Endodermal cell (in vitro differentiated cells): ENCODE results near the gene HLA-DPB1. TPM values are rescaled to one million over a fixed set of nuclear protein-coding genes. Genes with fewer than 3 reads are reported as not detected.

Experiments
- DNase-seq: peaks from one replicate; pipeline ENCODE4 v3.0.0-alpha.2; 2017
- H3K27ac ChIP-seq: 2 replicates; pipeline ENCODE4 v1.5.1; 2013; ENCODE audit warnings: mild to moderate bottlenecking, low read depth, low read length, moderate library complexity
- H3K27me3 ChIP-seq: 2 replicates; pipeline ENCODE4 v1.6.1; 2013; ENCODE audit warnings: mild to moderate bottlenecking, low read length, moderate library complexity; ENCODE audit not compliant: insufficient read depth, control insufficient read depth, poor library complexity, severe bottlenecking
- H3K36me3 ChIP-seq: 2 replicates; pipeline ENCODE4 v1.7.0; 2013; ENCODE audit warnings: mild to moderate bottlenecking, low read length, moderate library complexity; ENCODE audit not compliant: control insufficient read depth, insufficient read depth
- H3K4me1 ChIP-seq: one replicate; pipeline ENCODE4 v1.7.0; 2013; ENCODE audit warnings: low read length; ENCODE audit not compliant: control insufficient read depth, insufficient read depth
- H3K4me3 ChIP-seq: 2 replicates; pipeline ENCODE4 v1.5.1; 2013; ENCODE audit warnings: mild to moderate bottlenecking, low read length, moderate library complexity
- H3K9ac ChIP-seq: 2 replicates; pipeline ENCODE4 v1.6.1; 2013; ENCODE audit warnings: mild to moderate bottlenecking, low read length, moderate library complexity; ENCODE audit not compliant: poor library complexity, severe bottlenecking; ENCODE audit errors: extremely low read depth
- H3K9me3 ChIP-seq: 2 replicates; pipeline ENCODE4 v1.6.1; 2013; ENCODE audit warnings: mild to moderate bottlenecking, low read length, moderate library complexity; ENCODE audit not compliant: control insufficient read depth
- H3K27ac Mint-ChIP-seq: 2 replicates; pipeline ENCODE4 v1.8.0; 2020; ENCODE audit warnings: mixed read lengths
- H3K27me3 Mint-ChIP-seq: 2 replicates; pipeline ENCODE4 v1.8.0; 2021; ENCODE audit warnings: mild to moderate bottlenecking, mixed read lengths; ENCODE audit not compliant: insufficient read depth
- H3K36me3 Mint-ChIP-seq: 2 replicates; pipeline ENCODE4 v1.8.0; 2020; ENCODE audit warnings: low read depth, mixed read lengths
- H3K4me1 Mint-ChIP-seq: 2 replicates; pipeline ENCODE4 v1.8.0; 2020; ENCODE audit warnings: mixed read lengths
- H3K4me3 Mint-ChIP-seq: 2 replicates; pipeline ENCODE4 v1.8.0; 2020; ENCODE audit warnings: mild to moderate bottlenecking, moderate library complexity, mixed read lengths
- H3K9me3 Mint-ChIP-seq: 2 replicates; pipeline ENCODE4 v1.8.0; 2020; ENCODE audit warnings: mild to moderate bottlenecking, mixed read lengths
- WGBS, 2 experiments: methylation state at CpG; one replicate each; pipeline versions ENCODE4 v1.1.5 to v1.1.7; 2013; ENCODE audit warnings: missing lambda C conversion rate in 2 of 2, mixed read lengths in 1 of 2; ENCODE audit not compliant: insufficient coverage in 1 of 2, insufficient read length in 1 of 2; 5-methylcytosine and 5-hydroxymethylcytosine counted together
- total RNA-seq, 2 donors: library from RNA; stranded (reverse); fragmentation: NEBNext Ultra II Directional in 1 of 2; extraction: Animal tissue kit (Norgen Biotek cat#: 25700) in 1 of 2; gene quantifications; 2 replicates in 1 of 2; 3 replicates in 1 of 2; pipeline ENCODE4 v1.2.1, GENCODE V29; 2021
- TF ChIP-seq, protein P1 (sequence below): fragments of 200-600 bp; sonication (generic); conservative IDR thresholded peaks from 2 replicates; pipeline ENCODE4 v1.5.0; 2021; ENCODE audit warnings: antibody characterized with exemption, mild to moderate bottlenecking

HLA-DPB1 gene
- total RNA-seq, 2 donors from 2014 or later = 13.5 to 20.6 TPM

GRCh38 chr6:33103776-33104175 is 28.0 kb downstream of the HLA-DPB1 start:
- Histone ChIP-seq H3K36me3 (no peaks in the 10 kb centered on the region), H3K27ac (no peak overlapping the region), H3K9me3 (peaks cover 35% of the 10 kb centered on the region), H3K4me1 (no peaks in the 10 kb centered on the region), H3K27me3 (peaks cover 28% of the 10 kb centered on the region), H3K9ac (no peak overlapping the region), H3K4me3 (no peak overlapping the region)
- H3K27me3 Mint-ChIP-seq = peaks cover 42% of the 10 kb centered on the region
- H3K9me3 Mint-ChIP-seq = peaks cover 52% of the 10 kb centered on the region
- no peaks in the 10 kb centered on the region for H3K4me1 Mint-ChIP-seq
- H3K27ac Mint-ChIP-seq = no peak overlapping the region
- no peaks in the 10 kb centered on the region for H3K36me3 Mint-ChIP-seq
- H3K4me3 Mint-ChIP-seq = no peak overlapping the region
- DNase-seq = no peak
- WGBS, 2 experiments = 40 to 67% methylated on average over 1 to 3 of the region's 3 CpGs
- TF ChIP-seq, protein P1, sequence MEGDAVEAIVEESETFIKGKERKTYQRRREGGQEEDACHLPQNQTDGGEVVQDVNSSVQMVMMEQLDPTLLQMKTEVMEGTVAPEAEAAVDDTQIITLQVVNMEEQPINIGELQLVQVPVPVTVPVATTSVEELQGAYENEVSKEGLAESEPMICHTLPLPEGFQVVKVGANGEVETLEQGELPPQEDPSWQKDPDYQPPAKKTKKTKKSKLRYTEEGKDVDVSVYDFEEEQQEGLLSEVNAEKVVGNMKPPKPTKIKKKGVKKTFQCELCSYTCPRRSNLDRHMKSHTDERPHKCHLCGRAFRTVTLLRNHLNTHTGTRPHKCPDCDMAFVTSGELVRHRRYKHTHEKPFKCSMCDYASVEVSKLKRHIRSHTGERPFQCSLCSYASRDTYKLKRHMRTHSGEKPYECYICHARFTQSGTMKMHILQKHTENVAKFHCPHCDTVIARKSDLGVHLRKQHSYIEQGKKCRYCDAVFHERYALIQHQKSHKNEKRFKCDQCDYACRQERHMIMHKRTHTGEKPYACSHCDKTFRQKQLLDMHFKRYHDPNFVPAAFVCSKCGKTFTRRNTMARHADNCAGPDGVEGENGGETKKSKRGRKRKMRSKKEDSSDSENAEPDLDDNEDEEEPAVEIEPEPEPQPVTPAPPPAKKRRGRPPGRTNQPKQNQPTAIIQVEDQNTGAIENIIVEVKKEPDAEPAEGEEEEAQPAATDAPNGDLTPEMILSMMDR = no peak

GRCh38 chr6:33104887-33105286 is 29.1 kb downstream of the HLA-DPB1 start:
- Histone ChIP-seq H3K4me1 (no peaks in the 10 kb centered on the region), H3K9ac (no peak overlapping the region), H3K9me3 (peaks cover 24% of the 10 kb centered on the region), H3K36me3 (no peaks in the 10 kb centered on the region), H3K27ac (no peak overlapping the region), H3K4me3 (no peak overlapping the region), H3K27me3 (peaks cover 39% of the 10 kb centered on the region)
- 82 to 94% methylated on average over 1 of the region's 1 CpG for WGBS, 2 experiments
- H3K27ac Mint-ChIP-seq = no peak overlapping the region
- no peak overlapping the region for H3K4me3 Mint-ChIP-seq
- TF ChIP-seq, protein P1 = no peak
- no peaks in the 10 kb centered on the region for H3K4me1 Mint-ChIP-seq
- peaks cover 42% of the 10 kb centered on the region for H3K9me3 Mint-ChIP-seq
- DNase-seq = no peak
- H3K27me3 Mint-ChIP-seq = peaks cover 51% of the 10 kb centered on the region
- H3K36me3 Mint-ChIP-seq = no peaks in the 10 kb centered on the region

DNA sequence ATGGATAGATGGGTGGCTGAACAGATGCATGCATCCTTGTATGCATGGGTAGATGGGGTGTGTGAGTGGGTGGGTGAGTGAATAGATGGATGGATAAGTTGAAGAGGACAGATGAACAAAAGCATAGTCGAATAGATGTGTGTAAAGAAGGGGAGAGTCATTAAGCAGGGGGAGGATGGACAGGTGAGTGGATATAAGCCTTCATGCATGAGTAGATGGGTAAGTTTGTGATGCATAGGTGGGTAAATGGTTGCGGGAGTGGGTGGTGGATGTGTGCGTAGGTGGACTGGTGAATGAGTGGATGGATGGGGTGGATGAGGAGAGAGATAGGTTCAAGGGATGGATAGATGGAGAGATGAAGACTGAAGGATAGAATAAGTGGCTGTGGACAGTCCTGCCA is 29.6 kb downstream of the HLA-DPB1 start:
- DNase-seq = no peak
- no peak overlapping the region for H3K27ac Mint-ChIP-seq
- TF ChIP-seq, protein P1 = no peak
- H3K4me3 Mint-ChIP-seq = no peak overlapping the region
- Histone ChIP-seq H3K4me3 (no peak overlapping the region), H3K27me3 (peaks cover 42% of the 10 kb centered on the region), H3K4me1 (no peaks in the 10 kb centered on the region), H3K9ac (no peak overlapping the region), H3K36me3 (no peaks in the 10 kb centered on the region), H3K27ac (no peak overlapping the region), H3K9me3 (peaks cover 19% of the 10 kb centered on the region)
- H3K36me3 Mint-ChIP-seq = no peaks in the 10 kb centered on the region
- peaks cover 56% of the 10 kb centered on the region for H3K27me3 Mint-ChIP-seq
- 58 to 74% methylated on average over 2 to 3 of the region's 3 CpGs for WGBS, 2 experiments
- no peaks in the 10 kb centered on the region for H3K4me1 Mint-ChIP-seq
- H3K9me3 Mint-ChIP-seq = peaks cover 37% of the 10 kb centered on the region
